GM18951 (cell line): ENCODE data around the gene RDH13.
"Not testable (repeated sequence)": the region's sequence is repeated elsewhere in the genome, so short reads cannot be mapped to it uniquely, and the experiment has no call there.

Experiments
- POLR2A ChIP-seq: IDR thresholded peaks from 4 replicates; pipeline ENCODE4 v1.6.1; 2011; ENCODE audit warnings: mild to moderate bottlenecking; ENCODE audit not compliant: insufficient read length, insufficient read depth; ENCODE audit errors: extremely low read depth
- in situ Hi-C: fragments of 300-500 bp; cut with MboI; formaldehyde crosslinking; loops from one replicate; pipeline ENCODE4 v1.12.0; 2022; ENCODE audit warnings: low sequenced_read_pairs, mixed read lengths, inconsistent platforms; ENCODE audit not compliant: unreplicated experiment

RDH13 gene

DNA sequence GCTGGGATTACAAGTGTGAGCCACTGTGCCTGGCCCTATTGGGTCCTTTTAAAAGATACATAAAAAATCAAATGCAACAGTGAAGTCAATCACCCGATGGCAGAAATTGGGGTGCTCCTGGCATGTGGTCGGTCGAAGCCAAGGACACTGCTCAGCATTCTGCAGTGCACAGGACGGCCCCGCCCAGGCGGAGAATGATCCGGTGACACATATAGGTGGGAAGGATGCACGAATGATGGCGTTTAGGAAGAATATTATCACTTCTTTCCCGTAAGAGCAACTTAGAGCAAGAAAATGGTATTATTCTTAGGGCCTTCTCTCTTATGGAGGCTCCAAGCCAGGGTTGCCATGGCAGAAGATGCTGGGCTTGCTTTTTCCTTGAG lies 21.7 kb downstream of the RDH13 start:
- in situ Hi-C loops = no loop called here
- no peak for TF ChIP-seq POLR2A

- in situ Hi-C loops = not testable (repeated sequence)
These were observed 22.3 kb downstream of the RDH13 start for GRCh38 chr19:55040654-55041053.

GRCh38 chr19:55037603-55038002 lies 25.3 kb downstream of the RDH13 start:
- in situ Hi-C loops = not testable (repeated sequence)

DNA sequence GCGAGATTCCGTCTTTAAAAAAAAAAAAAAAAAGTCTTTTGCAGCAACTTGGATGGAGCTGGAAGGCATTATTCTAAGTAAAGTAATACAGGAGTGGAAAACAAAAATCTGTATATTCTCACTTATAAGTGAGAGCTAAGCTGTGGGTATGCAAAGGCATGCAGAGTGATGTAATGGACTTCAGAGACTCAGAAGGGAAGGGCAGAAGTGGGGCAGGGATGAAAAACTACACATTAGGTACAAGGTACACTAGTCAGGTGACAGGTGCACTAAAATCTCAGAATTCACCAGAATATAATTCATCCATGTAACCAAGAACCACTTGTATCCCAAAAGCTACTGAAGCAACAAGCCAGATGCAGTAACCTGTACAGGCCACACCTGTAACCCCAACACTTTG lies 26.9 kb downstream of the RDH13 start:
- no peak for TF ChIP-seq POLR2A
- in situ Hi-C loops = no loop called here

- TF ChIP-seq POLR2A = no peak
- in situ Hi-C loops = no loop called here
These were observed 28.2 kb downstream of the RDH13 start for GRCh38 chr19:55034751-55035150.

- in situ Hi-C loops = not testable (repeated sequence)
These were observed 29.8 kb downstream of the RDH13 start for GRCh38 chr19:55032976-55033643.

- in situ Hi-C loops = no loop called here
- no peak for TF ChIP-seq POLR2A
These were observed 30.7 kb downstream of the RDH13 start for GRCh38 chr19:55032170-55032800.

- in situ Hi-C loops = no loop called here
These were observed 31.8 kb downstream of the RDH13 start for GRCh38 chr19:55031178-55031577.

GRCh38 chr19:55028757-55029156 lies 34.2 kb downstream of the RDH13 start:
- in situ Hi-C loops = no loop called here
- no peak for TF ChIP-seq POLR2A

More at GRCh38 chr19:55031178-55031577, 31.8 kb downstream of the RDH13 start:
- no peak for TF ChIP-seq POLR2A

- no peak for TF ChIP-seq POLR2A
- in situ Hi-C loops = no loop called here
These were observed 35.2 kb downstream of the RDH13 start for GRCh38 chr19:55027472-55028337.

DNA sequence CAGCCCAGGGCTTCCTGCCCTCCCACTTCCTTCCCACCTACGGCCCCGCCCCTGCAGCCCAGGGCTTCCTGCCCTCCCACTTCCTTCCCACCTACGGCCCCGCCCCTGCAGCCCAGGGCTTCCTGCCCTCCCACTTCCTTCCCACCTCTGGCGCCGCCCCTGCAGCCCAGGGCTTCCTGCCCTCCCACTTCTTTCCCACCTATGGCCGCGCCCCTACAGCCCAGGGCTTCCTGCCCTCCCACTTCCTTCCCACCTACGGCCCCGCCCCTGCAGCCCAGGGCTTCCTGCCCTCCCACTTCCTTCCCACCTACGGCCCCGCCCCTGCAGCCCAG lies 35.8 kb downstream of the RDH13 start:
- in situ Hi-C loops = not testable (repeated sequence)

GRCh38 chr19:55024111-55024510 lies 38.8 kb downstream of the RDH13 start:
- TF ChIP-seq POLR2A = no peak
- in situ Hi-C loops = no loop called here

GRCh38 chr19:55020351-55020750 lies 42.6 kb downstream of the RDH13 start:
- in situ Hi-C loops = not testable (repeated sequence)

- in situ Hi-C loops = no loop called here
- no peak for TF ChIP-seq POLR2A
These were observed 44.3 kb downstream of the RDH13 start for GRCh38 chr19:55018633-55019032.
